Kidney (tissue), 14 donors: ENCODE data around the gene CTIF. TPM values are rescaled to one million over a fixed set of nuclear protein-coding genes. Genes with fewer than 3 reads are reported as not detected.

ENCODE experiments used
- DNase-seq, 5 donors: peaks; one replicate each; pipeline ENCODE4 v3.0.0-alpha.2; 2013 to 2020
- FAIRE-seq: peaks from 2 replicates; lab custom pipeline; 2012; peaks lifted over from hg19 to GRCh38; lab: Jason Lieb, UNC
- H3K27ac ChIP-seq, 2 donors: one replicate each; pipeline ENCODE4 v1.7.0; 2013; ENCODE audit warnings: low read depth in 2 of 2, low read length in 2 of 2, inconsistent platforms in 1 of 2
- H3K27me3 ChIP-seq: one replicate; pipeline ENCODE4 v1.7.1; 2013; ENCODE audit warnings: low read length, inconsistent platforms; ENCODE audit not compliant: control insufficient read depth, insufficient read depth
- H3K36me3 ChIP-seq, 3 donors: one replicate each; pipeline versions ENCODE4 v1.7.0 to v1.7.1; 2013; ENCODE audit warnings: low read length in 3 of 3, control low read depth in 1 of 3, inconsistent platforms in 1 of 3; ENCODE audit not compliant: insufficient read depth in 3 of 3, control insufficient read depth in 2 of 3
- H3K4me1 ChIP-seq, 3 donors: one replicate each; pipeline versions ENCODE4 v1.7.0 to v1.7.1; 2013; ENCODE audit warnings: low read length in 3 of 3, inconsistent platforms in 1 of 3, low read depth in 1 of 3; ENCODE audit not compliant: control insufficient read depth in 2 of 3, insufficient read depth in 2 of 3
- H3K4me3 ChIP-seq, 3 donors: one replicate each; pipeline versions ENCODE4 v1.7.0 to v1.8.1; 2013; ENCODE audit warnings: low read length in 3 of 3, control low read depth in 1 of 3, inconsistent platforms in 1 of 3
- H3K9ac ChIP-seq, 3 donors: one replicate each; pipeline versions ENCODE4 v1.7.0 to v1.7.1; 2013; ENCODE audit warnings: low read length in 3 of 3, control low read depth in 1 of 3, inconsistent platforms in 1 of 3
- H3K9me3 ChIP-seq, 3 donors: one replicate each; pipeline versions ENCODE4 v1.7.0 to v1.7.1; 2013; ENCODE audit warnings: low read length in 3 of 3, control low read depth in 1 of 3, inconsistent platforms in 1 of 3; ENCODE audit not compliant: control insufficient read depth in 2 of 3, insufficient read depth in 1 of 3
- CTCF ChIP-seq: IDR thresholded peaks from 3 replicates; pipeline ENCODE4 v1.5.1; 2012; ENCODE audit warnings: mild to moderate bottlenecking, moderate library complexity, borderline replicate concordance; ENCODE audit not compliant: insufficient read depth; ENCODE audit errors: extremely low read depth
- intact Hi-C: fragments of 100-400 bp; cut with DNase I; formaldehyde crosslinking; loops from one replicate; pipeline ENCODE4 v1.11.1; 2022
- polyA plus RNA-seq: library from polyadenylated mRNA; stranded (reverse); fragments of 350-450 nt; fragmentation: Illumina TruSeq; extraction: RNeasy Lipid Tissue Mini Kit (QIAGEN cat#74804); gene quantifications from one replicate; pipeline ENCODE4 v1.2.3, GENCODE V29; 2014; ENCODE audit warnings: low read depth, low replicate concordance; ENCODE audit not compliant: insufficient read depth
- total RNA-seq: library from RNA; stranded (reverse); fragmentation: NEBNext Ultra II Directional; extraction: Animal tissue kit (Norgen Biotek cat#: 25700); gene quantifications from one replicate; pipeline ENCODE4 v1.2.1, GENCODE V29; 2021
- donor health status: control.
- donor health status: control.
- donor health status: control.
- donor health status: control.
- donor health status: control.
- donor health status: DM: yes; HTN: yes; CAD: no.
- donor health status: Normal renal cell carcinoma (clear cell type).

Gene CTIF
- total and polyA plus RNA-seq, 2 donors from 2014 or later: 37.3 to 41.9 TPM

GRCh38 chr18:48558248-48558647 lies 19.4 kb downstream of the CTIF start:
- no peak overlapping the region for H3K9ac ChIP-seq
- no peak overlapping the region for H3K27ac ChIP-seq
- no peaks in the 10 kb centered on the region for H3K9me3 ChIP-seq
- TF ChIP-seq CTCF: no peak
- H3K36me3 ChIP-seq: no peaks in the 10 kb centered on the region
- peaks cover 0 to 2% (median 0%) of the 10 kb centered on the region in 3 donors for H3K4me1 ChIP-seq
- FAIRE-seq (no peak), DNase-seq (no peak)
- intact Hi-C loops: no loop called here
- no peaks in the 10 kb centered on the region for H3K27me3 ChIP-seq
- no peak overlapping the region for H3K4me3 ChIP-seq

DNA sequence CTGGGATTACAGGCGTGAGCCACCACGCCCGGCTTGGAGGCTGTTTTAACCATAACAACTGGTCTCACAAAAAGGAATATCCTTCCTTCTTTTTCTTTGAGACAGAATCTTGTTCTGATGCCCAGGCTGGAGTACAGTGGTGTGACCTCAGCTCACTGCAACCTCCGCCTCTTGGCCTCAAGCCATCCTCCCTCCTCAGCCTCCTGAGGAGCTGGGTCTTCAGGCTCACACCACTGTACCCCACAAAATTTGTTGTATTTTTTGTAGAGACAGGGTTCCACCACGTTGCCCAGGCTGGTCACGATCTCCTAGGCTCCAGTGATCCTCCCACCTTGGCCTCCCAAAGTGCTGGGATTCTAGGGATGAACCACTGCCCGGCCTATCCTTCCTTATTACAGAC lies 21.7 kb downstream of the CTIF start:
- Histone ChIP-seq H3K27me3 (no peaks in the 10 kb centered on the region), H3K4me1 (peaks cover 0 to 6% (median 4%) of the 10 kb centered on the region in 3 donors), H3K27ac (no peak overlapping the region), H3K9ac (no peak overlapping the region), H3K9me3 (no peaks in the 10 kb centered on the region), H3K36me3 (no peaks in the 10 kb centered on the region), H3K4me3 (no peak overlapping the region)
- intact Hi-C loops: no loop called here
- DNase-seq (no peak), FAIRE-seq (no peak)
- no peak for TF ChIP-seq CTCF

DNA sequence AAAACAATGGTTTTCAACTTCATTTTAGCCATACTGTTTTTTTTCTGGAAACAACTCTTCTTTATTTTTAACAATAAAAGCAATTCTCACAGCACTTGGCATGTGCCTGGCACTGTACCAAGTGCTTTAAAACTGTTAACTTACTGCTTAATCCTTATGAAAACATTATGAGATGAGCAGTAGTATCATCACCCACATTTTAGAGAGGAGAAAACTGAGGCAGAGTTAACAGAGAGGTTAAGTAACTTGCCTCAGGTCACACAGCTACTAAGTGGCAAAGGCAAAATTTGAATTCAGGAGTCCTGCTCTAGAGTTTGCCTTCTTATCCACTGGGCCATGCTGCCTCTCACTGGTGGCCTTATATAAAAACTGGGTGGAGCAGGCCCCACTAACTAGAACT lies 23.2 kb downstream of the CTIF start:
- Histone ChIP-seq H3K4me1 (peaks cover 0 to 6% (median 4%) of the 10 kb centered on the region in 3 donors), H3K4me3 (no peak overlapping the region), H3K27me3 (no peaks in the 10 kb centered on the region), H3K36me3 (no peaks in the 10 kb centered on the region), H3K27ac (no peak overlapping the region), H3K9me3 (no peaks in the 10 kb centered on the region), H3K9ac (no peak overlapping the region)
- intact Hi-C loops: no loop called here
- DNase-seq (peak in 1 of 5 donors; percentile 6), FAIRE-seq (no peak)
- no peak for TF ChIP-seq CTCF

- FAIRE-seq (no peak), DNase-seq (no peak)
- Histone ChIP-seq H3K27ac (no peak overlapping the region), H3K27me3 (no peaks in the 10 kb centered on the region), H3K9ac (no peak overlapping the region), H3K36me3 (no peaks in the 10 kb centered on the region), H3K9me3 (no peaks in the 10 kb centered on the region), H3K4me3 (no peak overlapping the region), H3K4me1 (peaks cover 0 to 6% (median 4%) of the 10 kb centered on the region in 3 donors)
- intact Hi-C loops: no loop called here
- no peak for TF ChIP-seq CTCF
Observed at GRCh38 chr18:48563027-48563426, 24.2 kb downstream of the CTIF start.
